GM12878 (cell line): ENCODE results near the gene SETBP1.

Experiments
- EP300 ChIP-seq, 2 experiments: fragments of 150-350 bp in 1 of 2; IDR thresholded peaks; 2 replicates each; pipeline ENCODE4 v1.6.1; 2011 to 2012; ENCODE audit warnings: low read depth in 2 of 2, low read length in 2 of 2, borderline replicate concordance in 1 of 2, improper control_type of control experiment in 1 of 2, inconsistent platforms in 1 of 2; ENCODE audit not compliant: control insufficient read depth in 1 of 2
- HDAC2 ChIP-seq: fragments of 200-600 bp; sonication (generic); IDR thresholded peaks from 2 replicates; pipeline ENCODE4 v1.6.1; 2017
- KLF5 ChIP-seq: fragments of 450-650 bp; IDR thresholded peaks from 2 replicates; pipeline ENCODE4 v1.6.1; 2014; ENCODE audit warnings: mild to moderate bottlenecking; ENCODE audit not compliant: partially characterized antibody
- POLR2A ChIP-seq: IDR thresholded peaks from 2 replicates; pipeline ENCODE4 v1.6.1; 2011; ENCODE audit warnings: low read depth, mild to moderate bottlenecking, low read length
- REST ChIP-seq: IDR thresholded peaks from 2 replicates; pipeline ENCODE4 v1.6.1; 2012; ENCODE audit warnings: mild to moderate bottlenecking, low read depth, low read length
- SIN3A ChIP-seq: IDR thresholded peaks from 2 replicates; pipeline ENCODE4 v1.6.1; 2012; ENCODE audit warnings: low read depth, low read length, improper control_type of control experiment
- TAF1 ChIP-seq: IDR thresholded peaks from 2 replicates; pipeline ENCODE4 v1.6.1; 2011; ENCODE audit warnings: mild to moderate bottlenecking, low read depth, low read length, borderline replicate concordance
- ZNF274 ChIP-seq: IDR thresholded peaks from one replicate; pipeline ENCODE4 v1.8.0; 2011; ENCODE audit not compliant: insufficient read length, insufficient read depth
- TF ChIP-seq, protein P1 (sequence below): fragments of 450-650 bp; formaldehyde crosslinking; IDR thresholded peaks from 2 replicates; pipeline ENCODE4 v1.4.0; 2022; ENCODE audit warnings: mild to moderate bottlenecking, moderate library complexity
- TF ChIP-seq, protein P2 (sequence below), 3 experiments: IDR thresholded peaks in 2 of 3; conservative IDR thresholded peaks in 1 of 3; 2 replicates each; pipeline ENCODE4 v1.5.1; 2011; ENCODE audit warnings: low read depth in 3 of 3, low read length in 3 of 3, mild to moderate bottlenecking in 3 of 3, control low read depth in 2 of 3, moderate library complexity in 2 of 3, inconsistent platforms in 1 of 3, mixed read lengths in 1 of 3; ENCODE audit not compliant: control insufficient read depth in 2 of 3, insufficient read depth in 1 of 3; ENCODE audit errors: extremely low read depth in 1 of 3

DNA sequence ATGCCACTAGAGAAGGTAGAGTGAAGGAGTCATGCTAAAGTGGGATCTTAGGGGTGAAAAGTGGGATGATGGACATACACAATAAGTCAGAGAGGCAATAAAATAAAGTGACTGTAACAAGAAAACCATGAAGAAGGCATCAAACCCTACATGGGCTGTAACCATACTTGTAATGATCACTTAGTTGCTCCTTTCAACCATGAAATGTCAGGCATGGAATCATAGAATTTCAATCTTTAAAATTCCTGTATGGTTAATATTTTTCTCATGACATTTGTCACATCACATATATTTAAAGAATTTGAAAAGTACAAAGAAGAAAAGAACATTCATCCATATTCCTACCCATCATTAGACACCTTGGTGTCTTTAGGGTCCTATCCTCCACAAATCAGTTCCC, 20.9 kb upstream of the SETBP1 start:
- TF ChIP-seq KLF5: no peak
- TF ChIP-seq REST: no peak
- TF ChIP-seq, protein P1, sequence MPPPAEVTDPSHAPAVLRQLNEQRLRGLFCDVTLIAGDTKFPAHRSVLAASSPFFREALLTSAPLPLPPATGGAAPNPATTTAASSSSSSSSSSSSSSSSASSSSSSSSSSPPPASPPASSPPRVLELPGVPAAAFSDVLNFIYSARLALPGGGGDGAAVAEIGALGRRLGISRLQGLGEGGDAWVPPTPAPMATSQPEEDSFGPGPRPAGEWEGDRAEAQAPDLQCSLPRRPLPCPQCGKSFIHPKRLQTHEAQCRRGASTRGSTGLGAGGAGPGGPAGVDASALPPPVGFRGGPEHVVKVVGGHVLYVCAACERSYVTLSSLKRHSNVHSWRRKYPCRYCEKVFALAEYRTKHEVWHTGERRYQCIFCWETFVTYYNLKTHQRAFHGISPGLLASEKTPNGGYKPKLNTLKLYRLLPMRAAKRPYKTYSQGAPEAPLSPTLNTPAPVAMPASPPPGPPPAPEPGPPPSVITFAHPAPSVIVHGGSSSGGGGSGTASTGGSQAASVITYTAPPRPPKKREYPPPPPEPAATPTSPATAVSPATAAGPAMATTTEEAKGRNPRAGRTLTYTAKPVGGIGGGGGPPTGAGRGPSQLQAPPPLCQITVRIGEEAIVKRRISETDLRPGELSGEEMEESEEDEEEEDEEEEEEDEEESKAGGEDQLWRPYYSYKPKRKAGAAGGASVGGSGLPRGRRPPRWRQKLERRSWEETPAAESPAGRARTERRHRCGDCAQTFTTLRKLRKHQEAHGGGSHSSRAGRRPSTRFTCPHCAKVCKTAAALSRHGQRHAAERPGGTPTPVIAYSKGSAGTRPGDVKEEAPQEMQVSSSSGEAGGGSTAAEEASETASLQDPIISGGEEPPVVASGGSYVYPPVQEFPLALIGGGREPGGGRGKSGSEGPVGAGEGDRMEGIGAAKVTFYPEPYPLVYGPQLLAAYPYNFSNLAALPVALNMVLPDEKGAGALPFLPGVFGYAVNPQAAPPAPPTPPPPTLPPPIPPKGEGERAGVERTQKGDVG (CRISPR knock-in tag): no peak
- no peak for TF ChIP-seq POLR2A
- TF ChIP-seq ZNF274: no peak
- TF ChIP-seq, protein P2, sequence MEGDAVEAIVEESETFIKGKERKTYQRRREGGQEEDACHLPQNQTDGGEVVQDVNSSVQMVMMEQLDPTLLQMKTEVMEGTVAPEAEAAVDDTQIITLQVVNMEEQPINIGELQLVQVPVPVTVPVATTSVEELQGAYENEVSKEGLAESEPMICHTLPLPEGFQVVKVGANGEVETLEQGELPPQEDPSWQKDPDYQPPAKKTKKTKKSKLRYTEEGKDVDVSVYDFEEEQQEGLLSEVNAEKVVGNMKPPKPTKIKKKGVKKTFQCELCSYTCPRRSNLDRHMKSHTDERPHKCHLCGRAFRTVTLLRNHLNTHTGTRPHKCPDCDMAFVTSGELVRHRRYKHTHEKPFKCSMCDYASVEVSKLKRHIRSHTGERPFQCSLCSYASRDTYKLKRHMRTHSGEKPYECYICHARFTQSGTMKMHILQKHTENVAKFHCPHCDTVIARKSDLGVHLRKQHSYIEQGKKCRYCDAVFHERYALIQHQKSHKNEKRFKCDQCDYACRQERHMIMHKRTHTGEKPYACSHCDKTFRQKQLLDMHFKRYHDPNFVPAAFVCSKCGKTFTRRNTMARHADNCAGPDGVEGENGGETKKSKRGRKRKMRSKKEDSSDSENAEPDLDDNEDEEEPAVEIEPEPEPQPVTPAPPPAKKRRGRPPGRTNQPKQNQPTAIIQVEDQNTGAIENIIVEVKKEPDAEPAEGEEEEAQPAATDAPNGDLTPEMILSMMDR (IDR thresholded peaks at IDR 0.05 in 2 of 3, conservative IDR thresholded peaks at IDR 0.05 in 1 of 3; ENCODE audit: control insufficient read depth in 2 of 3, extremely low read depth in 1 of 3, insufficient read depth in 1 of 3, low read depth in 3 of 3, low read length in 3 of 3): no peak
- TF ChIP-seq EP300 (IDR thresholded peaks at IDR 0.05; ENCODE audit: borderline replicate concordance in 1 of 2, control insufficient read depth in 1 of 2, low read depth in 2 of 2, low read length in 2 of 2): no peak
- TF ChIP-seq TAF1: no peak
- TF ChIP-seq SIN3A: no peak
- TF ChIP-seq HDAC2: no peak
